T-helper 2 cell treated with Interferon-gamma antibody and Interleukin-4, amounts not matched to agents 100 ng/mL and 5 ng/mL, for 36 hours (primary cell): ENCODE results near the gene OR51B5. TPM values are rescaled to one million over a fixed set of nuclear protein-coding genes. Genes with fewer than 3 reads are reported as not detected.
"Not testable (repeated sequence)": the region's sequence is repeated elsewhere in the genome, so short reads cannot be mapped to it uniquely, and the experiment has no call there.

Experiments used
- intact Hi-C: fragments of 100-400 bp; cut with micrococcal nuclease; formaldehyde crosslinking; loops from one replicate; pipeline ENCODE4 v1.15.1; 2023
- total RNA-seq: library from RNA; stranded (reverse); gene quantifications from 2 replicates; pipeline ENCODE4 v1.2.3, GENCODE V29; 2022

The OR51B5 gene
- total RNA-seq, 1 donor from 2014 or later: not detected

DNA sequence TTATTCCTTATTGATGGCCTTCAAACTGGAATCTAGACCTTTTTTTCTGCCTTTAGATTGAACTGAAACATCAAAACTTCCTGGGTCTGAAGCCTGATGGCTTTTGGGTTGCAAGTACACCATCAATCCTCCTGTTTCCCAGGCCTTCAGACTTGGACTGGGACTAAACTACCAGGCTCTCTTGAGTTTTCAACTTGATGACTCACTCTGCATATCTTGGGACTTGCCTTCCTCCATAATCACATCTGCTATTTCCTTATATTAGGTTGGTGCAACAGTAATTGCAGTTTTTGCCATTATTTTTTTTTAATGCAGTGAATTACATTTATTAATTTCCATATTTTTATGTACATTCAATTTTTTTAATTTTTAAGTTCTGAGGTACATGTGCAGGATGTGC is 7.0 kb downstream of the OR51B5 start:
- intact Hi-C loops: no loop called here

DNA sequence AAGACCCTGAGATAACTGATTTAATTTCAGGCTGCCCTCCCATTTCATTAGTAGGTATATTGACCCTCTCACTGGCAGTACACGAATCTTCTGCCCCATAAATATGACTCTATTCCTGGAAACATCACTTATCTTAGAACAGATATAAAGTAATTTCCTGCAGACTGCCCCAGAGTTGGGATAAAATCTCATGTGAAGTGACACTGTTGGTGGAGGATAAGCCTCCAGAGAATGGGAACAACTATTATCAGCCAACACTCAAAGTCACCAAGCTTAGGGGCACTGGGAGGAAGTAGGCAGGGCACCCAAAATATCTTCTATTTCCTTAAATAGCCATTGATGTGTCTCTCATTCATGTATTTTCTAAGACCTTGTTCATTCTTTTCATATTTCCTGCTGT is 8.2 kb downstream of the OR51B5 start:
- intact Hi-C loops: no loop called here

DNA sequence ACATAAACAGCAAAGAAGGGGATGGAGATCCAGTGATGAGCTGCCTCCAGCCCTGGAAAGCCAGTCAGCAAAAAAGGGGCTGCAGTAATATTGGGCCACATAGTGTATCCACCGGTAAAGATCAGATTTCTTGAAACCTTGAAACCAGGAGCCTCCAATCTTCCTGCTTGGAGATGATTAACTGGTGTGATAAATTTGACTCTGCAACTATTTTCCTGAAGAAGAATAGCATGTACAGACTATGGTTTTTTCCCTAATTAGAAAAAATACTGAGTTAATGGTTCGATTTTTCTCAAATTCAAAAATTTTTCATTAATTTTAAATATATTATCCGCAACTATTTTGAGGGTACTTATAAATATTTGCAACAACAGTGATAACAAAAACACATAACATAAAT is 19.1 kb downstream of the OR51B5 start, which contains the start of gene OR51B2:
Gene OR51B2, minus strand, starts transcription at position 101 of the 400 bp plus-strand sequence. Its CDS starts 0 bp downstream, at position 101.
- intact Hi-C loops: no loop called here

DNA sequence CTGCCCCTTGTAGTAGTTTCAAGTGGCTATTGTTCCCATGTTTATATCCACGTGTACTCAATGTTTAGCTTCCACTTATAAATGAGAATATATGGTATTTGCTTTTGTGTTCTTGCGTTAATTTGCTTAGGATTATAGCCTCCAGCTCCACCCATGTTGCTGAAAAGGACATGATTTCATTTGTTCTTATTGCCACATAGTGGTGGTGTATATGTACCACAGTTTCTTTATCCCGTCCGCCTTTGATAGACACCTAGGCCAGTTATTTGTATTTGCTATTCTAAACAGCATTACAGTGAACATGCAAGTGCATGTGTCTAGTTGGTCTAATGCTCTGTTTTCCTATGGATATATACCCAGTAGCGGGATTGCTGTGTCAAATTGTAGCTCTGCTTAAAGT is 26.0 kb downstream of the OR51B5 start:
- intact Hi-C loops: no loop called here

DNA sequence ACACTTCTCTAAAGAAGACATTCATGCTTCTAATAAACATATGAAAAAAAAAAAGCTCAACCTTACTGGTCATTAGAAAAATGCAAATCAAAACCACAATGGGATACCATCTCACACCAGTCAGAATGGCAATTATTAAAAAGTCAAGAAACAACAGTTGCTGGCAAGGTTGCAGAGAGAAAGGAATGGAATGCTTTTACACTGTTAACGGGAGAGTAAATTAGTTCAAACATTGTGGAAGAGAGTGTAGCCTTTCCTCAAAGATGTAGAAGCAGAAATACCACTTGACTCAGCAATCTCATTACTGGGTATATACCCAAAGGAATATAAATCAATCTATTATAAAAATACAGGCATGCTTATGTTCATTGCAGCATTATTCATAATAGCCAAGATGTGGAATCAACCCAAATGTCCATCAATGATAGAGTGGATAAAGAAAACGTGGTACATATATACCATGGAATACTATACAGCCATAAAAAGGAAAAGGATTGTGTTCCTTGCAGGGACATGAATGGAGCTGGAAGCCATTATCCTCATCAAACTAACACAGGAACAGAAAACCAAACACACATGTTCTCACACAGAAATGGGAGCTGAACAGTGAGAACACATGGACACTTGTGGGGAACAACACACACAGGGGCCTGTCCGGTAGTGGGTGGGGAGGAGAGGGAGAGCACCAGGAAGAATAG is 29.8 kb downstream of the OR51B5 start:
- intact Hi-C loops: not testable (repeated sequence)

DNA sequence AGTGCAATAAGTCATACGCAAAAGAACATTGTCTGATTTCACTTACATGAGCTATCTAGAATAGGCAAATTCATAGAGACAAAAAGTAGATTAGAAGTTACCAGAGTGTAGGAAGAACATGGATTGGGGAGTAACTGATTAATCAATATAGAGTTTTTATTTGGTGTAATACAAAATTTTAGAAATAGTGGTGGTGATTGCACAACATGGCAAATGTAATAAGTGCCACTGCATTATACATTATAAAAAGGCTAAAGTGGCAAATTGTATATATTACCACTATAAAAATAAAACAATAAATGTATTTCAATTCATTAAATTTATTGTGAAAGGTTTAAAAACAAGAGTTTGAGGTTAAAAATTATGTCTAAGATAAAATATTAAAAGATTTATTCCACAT is 32.9 kb downstream of the OR51B5 start:
- intact Hi-C loops: no loop called here

DNA sequence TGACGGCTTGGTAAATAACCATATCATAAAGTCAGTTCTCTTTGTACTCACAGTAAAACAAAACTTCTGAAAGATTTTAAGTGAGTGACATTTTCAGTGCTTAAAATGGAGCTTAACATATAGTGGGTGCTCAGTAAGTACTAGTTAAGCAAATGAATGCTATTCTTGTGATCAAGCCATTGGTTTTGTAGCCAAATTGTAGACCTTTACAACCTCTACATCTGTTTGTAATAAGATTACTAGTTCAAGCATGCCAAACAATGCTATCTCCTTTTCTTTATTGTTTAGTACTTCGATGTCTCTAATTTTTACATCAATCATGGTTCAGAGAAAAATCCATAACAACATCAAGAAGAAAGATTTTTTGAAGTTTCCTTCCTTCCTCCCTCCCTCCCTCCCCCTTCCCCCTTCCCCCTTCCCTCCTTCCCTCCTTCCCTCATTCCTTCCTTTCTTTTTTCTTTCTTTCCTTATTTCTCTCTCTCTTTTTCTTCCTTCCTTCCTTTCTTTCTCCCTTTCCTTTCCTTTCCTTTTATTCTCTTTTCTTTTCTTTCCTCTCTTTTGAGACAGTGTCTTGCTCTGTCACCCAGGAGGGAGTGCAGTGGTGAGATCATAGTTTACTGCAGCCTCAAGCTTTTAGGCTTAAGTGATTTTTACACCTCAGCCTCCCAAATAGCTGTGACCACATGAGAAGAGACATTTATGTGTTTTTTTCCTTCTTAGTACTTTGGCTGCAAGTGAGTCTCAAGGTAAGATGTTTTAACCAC is 35.9 kb downstream of the OR51B5 start:
- intact Hi-C loops: no loop called here

DNA sequence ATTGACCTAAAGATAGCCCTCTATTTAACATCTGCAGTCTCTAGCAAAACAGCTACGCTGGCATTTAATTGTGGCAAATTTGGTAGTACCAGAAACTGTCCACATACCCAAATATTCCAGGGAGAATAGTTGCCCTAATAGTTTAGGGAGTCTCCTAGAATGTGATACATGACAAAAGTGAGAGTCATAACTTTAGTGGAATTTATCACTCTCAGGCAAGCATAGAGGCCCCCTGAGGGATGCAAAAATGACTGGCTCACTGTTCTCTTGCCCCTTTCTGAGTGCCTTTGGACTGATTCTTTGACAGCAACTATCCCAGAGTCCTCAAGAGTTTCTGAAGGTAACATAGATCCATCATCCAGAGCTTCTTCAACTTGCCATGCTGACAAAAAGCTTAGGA is 39.3 kb downstream of the OR51B5 start:
- intact Hi-C loops: no loop called here

DNA sequence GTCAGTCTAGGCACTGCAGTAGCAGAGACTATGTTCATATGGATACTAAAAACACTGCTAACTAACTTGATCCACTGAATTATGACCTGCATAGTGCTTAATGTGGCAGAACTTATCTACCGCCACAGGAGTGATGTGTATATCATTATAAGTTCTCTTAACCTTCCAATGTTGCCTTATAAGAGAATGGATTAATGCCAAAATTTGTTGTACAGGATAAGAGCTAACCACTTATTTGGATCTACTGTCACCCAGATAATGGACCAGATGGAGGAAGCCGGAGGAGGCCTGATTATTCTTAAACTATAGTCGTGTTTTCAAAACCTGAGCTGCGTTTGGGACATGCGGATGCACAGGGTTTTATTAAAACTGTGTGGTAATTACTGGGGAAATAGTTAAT is 39.7 kb downstream of the OR51B5 start:
- intact Hi-C loops: no loop called here

DNA sequence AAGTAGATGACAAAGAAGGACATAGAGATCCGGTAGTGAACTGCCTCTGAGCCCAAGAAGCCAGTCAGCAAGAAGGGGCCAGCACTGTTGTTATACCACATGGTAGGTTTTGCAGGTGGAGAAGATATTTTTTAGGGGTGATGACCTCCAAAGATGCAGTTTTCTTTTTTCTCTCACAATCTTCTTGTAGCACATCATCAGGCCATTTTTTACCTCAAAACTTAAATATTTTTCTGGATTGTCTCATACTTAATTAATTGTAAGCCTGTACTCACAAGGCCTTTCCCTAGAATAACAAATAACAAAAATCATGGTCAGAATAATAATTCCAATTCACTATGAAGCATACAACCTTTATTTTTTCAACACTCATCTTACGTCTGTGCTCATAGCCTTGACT is 41.5 kb downstream of the OR51B5 start, which contains the start of gene OR51B4:
Gene OR51B4, minus strand, starts transcription at position 101 of the 400 bp plus-strand sequence. Its CDS starts 0 bp downstream, at position 101.
- intact Hi-C loops: no loop called here

DNA sequence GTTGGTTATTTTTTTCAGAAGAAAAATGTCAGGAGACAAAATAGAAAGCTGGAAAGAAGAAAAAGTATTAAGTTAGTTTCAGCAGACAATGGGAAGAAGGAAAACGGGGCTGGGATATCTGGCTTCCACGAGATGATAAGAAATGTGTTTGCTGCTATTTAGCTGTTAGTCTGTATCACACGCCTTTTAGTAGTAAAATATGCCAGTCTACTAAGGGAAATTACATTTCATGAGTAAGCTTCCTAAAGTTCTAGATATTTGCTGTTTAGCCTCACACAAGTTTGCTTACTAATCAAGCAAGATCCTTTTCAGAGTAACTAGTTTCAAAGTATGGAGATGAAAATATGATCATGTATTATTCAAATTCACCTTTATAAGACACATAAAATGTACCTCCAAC is 43.1 kb downstream of the OR51B5 start:
- intact Hi-C loops: no loop called here

DNA sequence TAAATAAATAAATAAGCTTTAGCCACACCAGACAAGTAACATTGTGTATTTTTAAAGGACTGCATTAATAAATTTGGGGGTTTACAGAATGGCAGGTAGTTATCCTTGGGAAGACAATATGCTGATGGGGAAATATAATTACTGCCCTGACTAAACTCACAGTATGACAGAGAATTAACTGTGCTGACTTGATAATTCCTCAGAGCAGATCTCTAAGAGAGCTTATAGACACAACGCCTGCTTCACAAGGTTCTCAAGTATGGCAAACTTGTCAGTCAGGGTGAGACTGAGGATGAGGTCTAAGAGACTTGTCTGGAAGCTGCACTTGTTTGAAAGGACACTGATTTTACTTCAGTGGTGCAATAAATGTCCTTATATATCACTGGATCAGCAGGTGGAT is 44.9 kb downstream of the OR51B5 start:
- intact Hi-C loops: no loop called here

DNA sequence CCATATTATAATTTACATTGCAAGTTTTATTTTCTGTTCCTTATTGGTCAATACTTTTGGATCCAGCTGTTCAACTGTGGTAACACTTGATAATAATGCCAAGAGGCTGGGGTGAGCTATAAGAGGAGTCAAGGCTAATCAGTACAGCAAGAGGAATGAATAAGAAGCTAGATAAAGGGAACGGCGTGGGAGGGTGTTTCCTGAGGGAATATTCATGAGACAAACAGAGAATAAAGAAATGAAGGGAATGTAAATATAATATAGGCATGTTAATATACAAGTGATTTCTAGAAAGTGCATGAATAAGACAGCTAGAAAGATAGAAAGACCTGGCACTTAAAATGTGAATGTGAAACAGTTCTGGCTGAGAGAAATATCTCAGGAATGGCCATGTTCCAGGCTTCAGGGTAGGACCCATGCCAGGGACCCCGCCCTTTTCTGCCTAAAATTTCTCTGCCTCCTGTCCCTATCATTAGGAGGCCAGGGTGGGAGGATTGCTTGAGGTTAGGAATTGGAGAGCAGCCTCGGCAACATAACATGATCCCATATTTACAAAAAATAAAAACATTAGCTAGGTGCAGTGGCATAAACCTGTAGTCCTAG is 45.5 kb downstream of the OR51B5 start:
- intact Hi-C loops: no loop called here

DNA sequence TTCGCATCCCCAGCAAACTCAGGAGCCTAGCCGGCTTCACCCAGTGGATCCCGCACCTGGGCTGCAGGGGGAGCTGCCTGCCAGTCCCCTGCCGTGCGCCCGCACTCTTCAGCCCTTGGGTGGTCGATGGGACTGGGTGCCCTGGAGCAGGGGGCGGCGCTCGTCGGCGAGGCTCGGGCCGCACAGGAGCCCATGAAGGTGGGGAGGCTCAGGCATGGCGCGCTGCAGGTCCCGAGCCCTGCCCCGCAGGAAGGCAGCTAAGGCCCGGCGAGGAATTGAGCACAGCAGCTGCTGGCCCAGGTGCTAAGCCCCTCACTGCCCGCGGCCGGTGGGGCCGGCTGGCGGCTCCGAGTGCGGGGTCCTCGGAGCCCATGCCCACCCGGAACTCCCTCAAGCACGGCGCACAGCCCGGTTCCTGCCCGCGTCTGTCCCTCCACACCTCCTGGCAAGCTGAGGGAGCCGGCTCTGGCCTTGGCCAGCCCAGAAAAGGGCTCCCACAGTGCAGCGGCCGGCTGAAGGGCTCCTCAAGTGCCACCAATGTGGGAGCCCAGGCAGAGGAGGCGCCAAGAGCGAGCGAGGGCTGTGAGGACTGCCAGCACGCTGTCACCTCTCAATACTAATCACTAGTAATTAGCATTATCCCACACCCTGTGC is 48.9 kb downstream of the OR51B5 start:
- intact Hi-C loops: not testable (repeated sequence)

DNA sequence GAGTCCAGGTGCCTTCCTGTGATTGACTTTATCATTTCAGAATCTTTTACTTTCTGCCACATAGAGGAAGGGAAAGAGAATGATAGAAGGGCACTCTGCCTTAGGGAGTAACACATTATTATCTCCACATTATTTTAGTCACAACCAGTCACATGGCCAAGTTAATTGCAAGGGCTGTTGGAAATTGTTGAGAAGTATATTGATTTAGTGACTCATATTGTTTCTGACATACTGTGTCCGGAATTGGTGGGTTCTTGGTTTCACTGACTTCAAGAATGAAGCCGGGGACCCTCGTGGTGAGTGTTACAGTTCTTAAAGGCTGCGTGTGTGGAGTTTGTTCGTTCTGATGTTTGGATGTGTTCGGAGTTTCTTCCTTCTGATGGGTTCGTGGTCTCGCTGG is 50.3 kb downstream of the OR51B5 start:
- intact Hi-C loops: no loop called here

Other genes with a start within 250 kb of the OR51B5 start
- gene OR52A5, start 205.2 kb downstream of the OR51B5 start, total RNA-seq: not detected in 2 replicates
- not detected in 2 replicates for gene OR52A1, start 188.8 kb downstream of the OR51B5 start, total RNA-seq
- not detected in 2 replicates for gene OR51V1, start 142.8 kb downstream of the OR51B5 start, total RNA-seq
- gene HBB, start 116.5 kb downstream of the OR51B5 start, total RNA-seq: not detected in 2 replicates
- not detected in 2 replicates for gene HBD, start 109.0 kb downstream of the OR51B5 start, total RNA-seq
- gene HBG1, start 93.7 kb downstream of the OR51B5 start, total RNA-seq: not detected in 2 replicates
- gene HBG2, start 88.7 kb downstream of the OR51B5 start, total RNA-seq: not detected in 2 replicates
- gene HBE1, start 73.6 kb downstream of the OR51B5 start, total RNA-seq: not detected in 2 replicates
- not detected in 2 replicates for gene OR51B4, start 41.6 kb downstream of the OR51B5 start, total RNA-seq
- not detected in 2 replicates for gene OR51B2, start 19.2 kb downstream of the OR51B5 start, total RNA-seq
- not detected in 2 replicates for gene OR51B6, start 8.0 kb upstream of the OR51B5 start, total RNA-seq
- not detected in 2 replicates for gene OR51M1, start 40.3 kb upstream of the OR51B5 start, total RNA-seq
- not detected in 2 replicates for gene OR51Q1, start 78.6 kb upstream of the OR51B5 start, total RNA-seq
- gene OR51I1, start 98.0 kb upstream of the OR51B5 start, total RNA-seq: not detected in 2 replicates
- not detected in 2 replicates for gene OR51I2, start 105.8 kb upstream of the OR51B5 start, total RNA-seq
- gene OR52D1, start 145.2 kb upstream of the OR51B5 start, total RNA-seq: not detected in 2 replicates
- gene UBQLN3, start 166.4 kb upstream of the OR51B5 start, total RNA-seq: not detected in 2 replicates
- gene UBQLNL, start 173.2 kb upstream of the OR51B5 start, total RNA-seq: 0.09 and 0.18 TPM in 2 replicates
- gene OR52H1, start 205.0 kb upstream of the OR51B5 start, total RNA-seq: not detected in 2 replicates
- gene OR52B6, start 237.4 kb upstream of the OR51B5 start, total RNA-seq: not detected in 2 replicates